Measurements from ENCODE around the gene TCTN2.

- TF ChIP-seq YY1 (IDR thresholded peaks at IDR 0.05; ENCODE audit: insufficient read depth, insufficient read length): no peak
- no peak for TF ChIP-seq ZNF274 (IDR thresholded peaks at IDR 0.05; ENCODE audit: low read depth, low read length)
- no peak for TF ChIP-seq SUZ12 (IDR thresholded peaks at IDR 0.05; ENCODE audit: extremely low read depth, insufficient read depth, insufficient read length)
These were observed 52.9 kb downstream of the TCTN2 start for GRCh38 chr12:123723765-123724164.
